Fibroblast of lung (primary cell): ENCODE data around the gene XRRA1. TPM values are rescaled to one million over a fixed set of nuclear protein-coding genes. Genes with fewer than 3 reads are reported as not detected.

ENCODE experiments used
- DNase-seq, 2 donors: peaks; one replicate each; pipeline versions ENCODE4 v3.0.0 to v3.0.0-alpha.2; 2010; ENCODE audit warnings: low read depth in 2 of 2
- H2AFZ ChIP-seq: 2 replicates; pipeline ENCODE4 v1.5.1; 2012; ENCODE audit warnings: low read length, control low read depth, inconsistent platforms
- H3K27ac ChIP-seq: 2 replicates; pipeline ENCODE4 v1.5.1; 2011; ENCODE audit warnings: low read length, control low read depth; ENCODE audit not compliant: insufficient read depth
- H3K27me3 ChIP-seq: 2 replicates; pipeline ENCODE4 v1.5.1; 2011; ENCODE audit warnings: mild to moderate bottlenecking, low read length; ENCODE audit not compliant: control insufficient read depth, insufficient read depth
- H3K36me3 ChIP-seq: 2 replicates; pipeline ENCODE4 v1.5.1; 2011; ENCODE audit warnings: low read length; ENCODE audit not compliant: control insufficient read depth, insufficient read depth
- H3K4me1 ChIP-seq: 2 replicates; pipeline ENCODE4 v1.5.1; 2011; ENCODE audit warnings: low read length; ENCODE audit not compliant: control insufficient read depth, insufficient read depth; ENCODE audit errors: extremely low read depth
- H3K4me2 ChIP-seq: 2 replicates; pipeline ENCODE4 v1.5.1; 2011; ENCODE audit warnings: low read length, control low read depth; ENCODE audit not compliant: insufficient read depth; ENCODE audit errors: extremely low read depth
- H3K4me3 ChIP-seq, 4 experiments: fragments of 200-600 bp in 1 of 4; sonication (generic) in 1 of 4; replicated peaks in 1 of 4; 2 replicates each; pipeline ENCODE4 v1.5.1; 2011 to 2016; ENCODE audit warnings: low read length in 4 of 4, low read depth in 3 of 4, mild to moderate bottlenecking in 3 of 4, control low read depth in 2 of 4, inconsistent platforms in 1 of 4, mixed read lengths in 1 of 4; ENCODE audit not compliant: insufficient read depth in 1 of 4; ENCODE audit errors: control extremely low read depth in 1 of 4
- H3K79me2 ChIP-seq: 2 replicates; pipeline ENCODE4 v1.5.1; 2012; ENCODE audit warnings: mild to moderate bottlenecking, low read length, inconsistent platforms; ENCODE audit not compliant: control insufficient read depth, insufficient read depth
- H3K9ac ChIP-seq: 2 replicates; pipeline ENCODE4 v1.5.1; 2011; ENCODE audit warnings: mild to moderate bottlenecking, low read length, control low read depth; ENCODE audit not compliant: insufficient read depth
- H3K9me3 ChIP-seq: 2 replicates; pipeline ENCODE4 v1.5.1; 2012; ENCODE audit warnings: low read depth, low read length; ENCODE audit not compliant: control insufficient read depth, insufficient read depth
- H4K20me1 ChIP-seq: 2 replicates; pipeline ENCODE4 v1.5.1; 2011; ENCODE audit warnings: low read length; ENCODE audit not compliant: control insufficient read depth, insufficient read depth; ENCODE audit errors: extremely low read depth
- CTCF ChIP-seq, 2 donors: IDR thresholded peaks in 1 of 2; conservative IDR thresholded peaks in 1 of 2; 1 replicate in 1 of 2; 2 replicates in 1 of 2; pipeline ENCODE4 v1.5.1; 2011 to 2012; ENCODE audit warnings: low read length in 2 of 2, control low read depth in 1 of 2, inconsistent platforms in 1 of 2, low read depth in 1 of 2, mild to moderate bottlenecking in 1 of 2
- EZH2 ChIP-seq: IDR thresholded peaks from 2 replicates; pipeline ENCODE4 v1.5.1; 2012; ENCODE audit warnings: low read length, control low read depth, mild to moderate bottlenecking; ENCODE audit errors: missing control alignments
- polyA plus RNA-seq, 2 donors: library from polyadenylated mRNA; depleted of rRNA in 1 of 2; stranded (reverse) in 1 of 2; unstranded in 1 of 2; fragments of >200 nt; gene quantifications; 2 replicates each; pipeline ENCODE4 v1.2.1, GENCODE V29; 2011 to 2012; ENCODE audit warnings: missing spikeins in 1 of 2
- total RNA-seq: library from RNA; depleted of rRNA; stranded (reverse); fragments of >200 nt; gene quantifications from 2 replicates; pipeline ENCODE4 v1.2.1, GENCODE V29; 2014

The XRRA1 gene
- total and polyA plus RNA-seq, 2 donors (not counting 1 experiment from before 2014, with no cell fraction given): 5.0 to 8.6 TPM

DNA sequence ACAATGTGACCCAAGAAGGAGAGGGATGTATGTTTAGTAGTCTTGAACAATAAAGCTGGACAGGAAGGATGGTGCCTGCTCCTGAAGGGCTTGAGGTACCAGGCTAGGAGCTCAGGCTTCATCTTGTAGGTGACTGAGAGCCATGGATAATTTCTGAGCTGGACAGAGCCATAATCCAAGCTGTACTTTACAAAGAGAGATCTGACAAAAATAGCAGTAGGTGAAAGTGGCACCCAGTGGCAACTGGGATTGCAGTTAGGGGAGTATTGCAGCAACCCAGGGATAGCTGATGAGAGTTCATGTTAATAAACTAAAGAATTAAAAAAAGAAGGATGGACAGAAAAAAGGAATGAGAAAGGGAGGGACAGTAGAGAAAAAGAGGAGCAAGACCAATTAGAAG, 7.4 kb downstream of the XRRA1 start:
- Histone ChIP-seq H3K4me2 (no peak overlapping the region), H3K27me3 (no peaks in the 10 kb centered on the region), H3K9me3 (no peaks in the 10 kb centered on the region), H3K4me3 (no peak overlapping the region), H2AFZ (no peak overlapping the region), H3K4me1 (peaks cover 15% of the 10 kb centered on the region), H3K9ac (no peak overlapping the region), H3K36me3 (peaks cover 2% of the 10 kb centered on the region), H4K20me1 (peaks cover 2% of the 10 kb centered on the region), H3K79me2 (no peaks in the 10 kb centered on the region), H3K27ac (no peak overlapping the region)
- DNase-seq: no peak
- TF ChIP-seq CTCF (conservative IDR thresholded peaks at IDR 0.05 in 1 of 2, IDR thresholded peaks at IDR 0.05 in 1 of 2; ENCODE audit: low read depth in 1 of 2, low read length in 2 of 2) (no peak), EZH2 (no peak)

DNA sequence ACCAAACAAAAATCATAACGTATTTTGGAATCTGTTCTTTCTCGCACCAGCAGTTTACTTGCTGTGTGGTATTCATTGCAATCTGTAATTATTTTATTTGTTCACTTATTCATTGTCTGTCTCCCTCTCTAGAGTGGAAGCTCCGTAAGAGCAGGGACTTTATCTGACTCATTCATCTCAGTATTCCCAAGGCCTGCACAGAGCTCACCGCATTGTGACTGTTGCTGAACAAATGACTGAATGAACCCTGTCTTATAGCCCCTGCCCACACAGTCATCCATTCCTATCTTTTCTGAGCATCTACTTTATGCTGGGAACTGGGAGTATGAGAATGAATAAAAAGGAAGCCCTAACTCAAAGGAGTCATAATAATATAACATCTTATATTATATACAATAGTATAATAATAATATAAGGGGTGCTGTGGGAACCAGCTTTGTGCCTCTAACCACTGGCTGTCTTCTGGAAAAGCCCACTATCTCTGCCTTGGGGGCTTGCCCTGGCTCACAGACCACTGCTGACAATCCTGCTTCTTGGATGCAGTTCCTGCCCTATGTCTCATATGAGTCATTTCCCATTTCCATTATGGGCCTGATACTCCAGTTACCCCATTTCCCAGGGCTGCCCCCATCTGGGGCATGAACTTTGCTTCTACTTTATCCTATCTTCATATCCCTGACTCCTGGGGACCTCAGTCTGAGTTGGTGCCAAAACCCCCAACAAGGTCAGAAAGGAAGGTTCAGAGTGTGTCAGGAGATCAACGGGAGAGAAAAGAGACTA, 11.0 kb downstream of the XRRA1 start:
- H2AFZ ChIP-seq: no peak overlapping the region
- no peak overlapping the region for H3K27ac ChIP-seq
- H3K27me3 ChIP-seq: no peaks in the 10 kb centered on the region
- H3K36me3 ChIP-seq: peaks cover 4% of the 10 kb centered on the region
- no peaks in the 10 kb centered on the region for H3K9me3 ChIP-seq
- peak in 1 of 2 donors; percentile 88 for DNase-seq
- H4K20me1 ChIP-seq: peaks cover 2% of the 10 kb centered on the region
- H3K4me1 ChIP-seq: peaks cover 6% of the 10 kb centered on the region
- H3K4me2 ChIP-seq: peak overlapping the region; percentile 8
- no peak overlapping the region for H3K4me3 ChIP-seq
- no peaks in the 10 kb centered on the region for H3K79me2 ChIP-seq
- TF ChIP-seq EZH2 (no peak), CTCF (conservative IDR thresholded peaks at IDR 0.05 in 1 of 2, IDR thresholded peaks at IDR 0.05 in 1 of 2; ENCODE audit: low read depth in 1 of 2, low read length in 2 of 2) (no peak)
- no peak overlapping the region for H3K9ac ChIP-seq

- H3K4me2 ChIP-seq: no peak overlapping the region
- H3K4me1 ChIP-seq: peaks cover 3% of the 10 kb centered on the region
- H3K79me2 ChIP-seq: no peaks in the 10 kb centered on the region
- H3K27ac ChIP-seq: no peak overlapping the region
- peaks cover 2% of the 10 kb centered on the region for H4K20me1 ChIP-seq
- H3K27me3 ChIP-seq: no peaks in the 10 kb centered on the region
- H3K9me3 ChIP-seq: no peaks in the 10 kb centered on the region
- TF ChIP-seq CTCF (conservative IDR thresholded peaks at IDR 0.05 in 1 of 2, IDR thresholded peaks at IDR 0.05 in 1 of 2; ENCODE audit: low read depth in 1 of 2, low read length in 2 of 2) (no peak), EZH2 (no peak)
- no peak for DNase-seq
- H3K36me3 ChIP-seq: peaks cover 4% of the 10 kb centered on the region
- H3K4me3 ChIP-seq: no peak overlapping the region
- no peak overlapping the region for H3K9ac ChIP-seq
- no peak overlapping the region for H2AFZ ChIP-seq
Measured at GRCh38 chr11:74936976-74937375, 11.9 kb downstream of the XRRA1 start.
